Heart left ventricle (tissue), 13 donors: ENCODE results near the gene MPPED1.

ENCODE experiments used
- POLR2A ChIP-seq, 2 donors: fragments of 450-650 bp; IDR thresholded peaks; one replicate each; pipeline ENCODE4 v1.6.1; 2017; ENCODE audit warnings: antibody characterized with exemption in 2 of 2, mild to moderate bottlenecking in 2 of 2, moderate library complexity in 2 of 2
- TF ChIP-seq, protein P1 (sequence below), 12 donors: fragments of 200-600 bp; sonication (generic) in 4 of 12; IDR thresholded peaks; one replicate each; pipeline versions ENCODE4 v1.5.0 to v1.8.0; 2018 to 2022; ENCODE audit warnings: antibody characterized with exemption in 12 of 12, mild to moderate bottlenecking in 5 of 12
- donor health status: ischemic (EF 13 %, LVEDD 7.1; RV severe dilation, severe dysfunction).
- donor health status: DM: no; HTN: yes; CAD: no.
- donor health status: DM: no; HTN: no; CAD: no.
- donor health status: ischemic (EF 25% LVEDD 6.9; RV normal size, moderate dysfunction).
- donor health status: ischemic (EF 25% LVEDD 5.7; RV mildly dilated, moderate dysfunction).
- donor health status: ischemic (EF 35%, LVEDD 5.7; RV mildly dilated, moderate dysfunction).
- donor health status: nonischemic (EF 11% LVEDD 7.7; RV severe dilation, severe dysfunction).
- donor health status: DM: yes; HTN: yes; CAD: no.
- donor health status: PGD.
- donor health status: ischemic (EF 29% LVEDD 5.4; RV normal size, mild dysfunction).
- donor health status: nonischemic (EF 23%, LVEDD 6.1; RV moderate dilation, normal function).

DNA sequence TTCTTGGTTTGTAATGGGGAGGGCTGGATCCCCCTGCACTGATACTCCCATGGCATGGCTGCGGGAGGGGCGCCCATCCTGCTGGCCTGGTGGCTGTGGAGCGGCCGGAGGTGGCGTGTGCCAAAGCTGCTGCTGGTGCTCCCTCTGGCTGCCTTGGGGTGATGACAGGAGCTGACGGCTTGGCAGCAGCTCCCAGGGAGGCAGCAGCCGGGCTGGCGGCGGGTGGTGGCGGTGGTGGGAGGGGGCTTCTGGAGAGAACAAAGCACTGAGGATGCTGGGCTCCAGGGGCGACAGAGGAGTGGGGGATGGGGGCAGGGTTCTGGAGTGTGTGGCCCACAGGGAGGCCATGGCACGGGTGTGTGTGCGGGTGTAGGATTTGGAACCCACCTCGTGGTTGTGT lies 11.4 kb upstream of the MPPED1 start:
- TF ChIP-seq, protein P1, sequence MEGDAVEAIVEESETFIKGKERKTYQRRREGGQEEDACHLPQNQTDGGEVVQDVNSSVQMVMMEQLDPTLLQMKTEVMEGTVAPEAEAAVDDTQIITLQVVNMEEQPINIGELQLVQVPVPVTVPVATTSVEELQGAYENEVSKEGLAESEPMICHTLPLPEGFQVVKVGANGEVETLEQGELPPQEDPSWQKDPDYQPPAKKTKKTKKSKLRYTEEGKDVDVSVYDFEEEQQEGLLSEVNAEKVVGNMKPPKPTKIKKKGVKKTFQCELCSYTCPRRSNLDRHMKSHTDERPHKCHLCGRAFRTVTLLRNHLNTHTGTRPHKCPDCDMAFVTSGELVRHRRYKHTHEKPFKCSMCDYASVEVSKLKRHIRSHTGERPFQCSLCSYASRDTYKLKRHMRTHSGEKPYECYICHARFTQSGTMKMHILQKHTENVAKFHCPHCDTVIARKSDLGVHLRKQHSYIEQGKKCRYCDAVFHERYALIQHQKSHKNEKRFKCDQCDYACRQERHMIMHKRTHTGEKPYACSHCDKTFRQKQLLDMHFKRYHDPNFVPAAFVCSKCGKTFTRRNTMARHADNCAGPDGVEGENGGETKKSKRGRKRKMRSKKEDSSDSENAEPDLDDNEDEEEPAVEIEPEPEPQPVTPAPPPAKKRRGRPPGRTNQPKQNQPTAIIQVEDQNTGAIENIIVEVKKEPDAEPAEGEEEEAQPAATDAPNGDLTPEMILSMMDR (IDR thresholded peaks at IDR 0.05), result no peak
- no peak for TF ChIP-seq POLR2A (IDR thresholded peaks at IDR 0.05)
